Measurements from ENCODE around the gene SLX4IP. TPM values are rescaled to one million over a fixed set of nuclear protein-coding genes. Genes with fewer than 3 reads are reported as not detected.

The SLX4IP gene
- total and polyA plus RNA-seq, 4 donors: 1.2 to 9.5 (median 4.3) TPM

GRCh38 chr20:10672624-10673127 is 237.6 kb downstream of the SLX4IP start:
- Histone ChIP-seq H3K9ac (ENCODE audit: insufficient read depth in 1 of 2, low read length in 2 of 2) (peak overlapping the region; percentile 12 to 70), H3K27me3 (ENCODE audit: control insufficient read depth in 3 of 3, insufficient read depth in 3 of 3, low read length in 2 of 3) (no peaks in the 10 kb centered on the region), H3K4me1 (ENCODE audit: control insufficient read depth in 5 of 5, insufficient read depth in 5 of 5, low read length in 5 of 5) (peaks cover 0 to 35% (median 6%) of the 10 kb centered on the region in 5 donors), H3K9me3 (ENCODE audit: control insufficient read depth in 4 of 4, insufficient read depth in 3 of 4, low read length in 3 of 4) (no peaks in the 10 kb centered on the region), H3K36me3 (ENCODE audit: control insufficient read depth in 4 of 4, insufficient read depth in 4 of 4, low read length in 4 of 4) (peaks cover 0 to 13% (median 4%) of the 10 kb centered on the region in 4 donors), H3K4me3 (peak overlapping the region; percentile 94), H3K27ac (ENCODE audit: low read depth in 1 of 2, low read length in 1 of 2) (peak overlapping the region; percentile 74 to 97)
- peak; percentile 5 for ATAC-seq (ENCODE audit: insufficient read depth, low FRiP score)
- peak; percentile 61 to 69 (median 64) for DNase-seq
- 0 to 1% methylated on average over 47 of the region's 47 CpGs for WGBS, 2 donors
- TF ChIP-seq, protein P1, sequence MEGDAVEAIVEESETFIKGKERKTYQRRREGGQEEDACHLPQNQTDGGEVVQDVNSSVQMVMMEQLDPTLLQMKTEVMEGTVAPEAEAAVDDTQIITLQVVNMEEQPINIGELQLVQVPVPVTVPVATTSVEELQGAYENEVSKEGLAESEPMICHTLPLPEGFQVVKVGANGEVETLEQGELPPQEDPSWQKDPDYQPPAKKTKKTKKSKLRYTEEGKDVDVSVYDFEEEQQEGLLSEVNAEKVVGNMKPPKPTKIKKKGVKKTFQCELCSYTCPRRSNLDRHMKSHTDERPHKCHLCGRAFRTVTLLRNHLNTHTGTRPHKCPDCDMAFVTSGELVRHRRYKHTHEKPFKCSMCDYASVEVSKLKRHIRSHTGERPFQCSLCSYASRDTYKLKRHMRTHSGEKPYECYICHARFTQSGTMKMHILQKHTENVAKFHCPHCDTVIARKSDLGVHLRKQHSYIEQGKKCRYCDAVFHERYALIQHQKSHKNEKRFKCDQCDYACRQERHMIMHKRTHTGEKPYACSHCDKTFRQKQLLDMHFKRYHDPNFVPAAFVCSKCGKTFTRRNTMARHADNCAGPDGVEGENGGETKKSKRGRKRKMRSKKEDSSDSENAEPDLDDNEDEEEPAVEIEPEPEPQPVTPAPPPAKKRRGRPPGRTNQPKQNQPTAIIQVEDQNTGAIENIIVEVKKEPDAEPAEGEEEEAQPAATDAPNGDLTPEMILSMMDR (IDR thresholded peaks at IDR 0.05; ENCODE audit: control extremely low read depth, extremely low read depth): no peak

DNA sequence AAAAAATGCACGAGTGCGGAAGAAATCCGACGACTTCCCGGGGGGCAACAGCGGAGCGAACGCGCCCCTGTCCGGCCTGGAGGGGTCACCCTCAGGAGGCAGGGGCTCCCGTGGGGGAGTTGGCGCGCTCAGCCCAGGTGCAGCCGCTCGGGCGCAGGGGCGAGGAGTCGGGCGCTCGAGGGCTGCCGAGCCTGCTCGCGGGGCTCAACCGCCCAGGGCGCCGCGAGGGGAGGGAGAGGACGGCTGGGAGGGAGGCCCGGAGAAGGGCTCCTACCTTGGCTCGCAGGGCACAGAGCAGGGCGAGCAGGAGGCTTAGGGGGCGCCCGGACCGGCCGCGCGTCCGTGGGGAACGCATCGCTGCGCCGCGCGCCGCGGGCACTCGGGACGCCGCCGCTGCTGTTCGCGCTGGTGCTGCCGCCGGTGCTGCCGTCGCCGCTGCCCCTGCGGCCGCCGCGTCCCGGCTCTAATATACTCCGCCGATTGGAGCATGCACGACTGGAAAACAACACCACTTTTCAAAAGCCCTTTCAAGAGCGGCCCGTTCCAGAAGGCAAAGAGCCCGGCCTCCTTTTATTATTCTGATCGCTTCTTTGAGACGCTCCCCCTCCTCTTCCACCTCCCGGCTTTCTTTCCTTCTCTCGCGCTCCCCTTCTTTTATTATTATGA is 238.2 kb downstream of the SLX4IP start:
- Histone ChIP-seq H3K9ac (ENCODE audit: insufficient read depth in 1 of 2, low read length in 2 of 2) (peak overlapping the region; percentile 12 to 70), H3K27me3 (ENCODE audit: control insufficient read depth in 3 of 3, insufficient read depth in 3 of 3, low read length in 2 of 3) (no peaks in the 10 kb centered on the region), H3K36me3 (ENCODE audit: control insufficient read depth in 4 of 4, insufficient read depth in 4 of 4, low read length in 4 of 4) (peaks cover 0 to 10% (median 3%) of the 10 kb centered on the region in 4 donors), H3K9me3 (ENCODE audit: control insufficient read depth in 4 of 4, insufficient read depth in 3 of 4, low read length in 3 of 4) (no peaks in the 10 kb centered on the region), H3K4me3 (peak overlapping the region; percentile 94), H3K27ac (ENCODE audit: low read depth in 1 of 2, low read length in 1 of 2) (peak overlapping the region; percentile 74 to 97), H3K4me1 (ENCODE audit: control insufficient read depth in 5 of 5, insufficient read depth in 5 of 5, low read length in 5 of 5) (peaks cover 0 to 35% (median 6%) of the 10 kb centered on the region in 5 donors)
- 0% methylated on average over 50 to 73 of the region's 73 CpGs for WGBS, 2 donors
- no peak for ATAC-seq (ENCODE audit: insufficient read depth, low FRiP score)
- TF ChIP-seq, protein P1 (IDR thresholded peaks at IDR 0.05; ENCODE audit: control extremely low read depth, extremely low read depth): no peak
- DNase-seq: peak in 2 of 3 donors; percentile 35 to 51

- ATAC-seq (ENCODE audit: insufficient read depth, low FRiP score) (peak; percentile 76), DNase-seq (peak; percentile 97 to 98 (median 98))
- Histone ChIP-seq H3K9me3 (ENCODE audit: control insufficient read depth in 4 of 4, insufficient read depth in 3 of 4, low read length in 3 of 4) (no peaks in the 10 kb centered on the region), H3K9ac (ENCODE audit: insufficient read depth in 1 of 2, low read length in 2 of 2) (peak within 1 kb of the TSS; percentile 69 to 76), H3K4me1 (ENCODE audit: control insufficient read depth in 5 of 5, insufficient read depth in 5 of 5, low read length in 5 of 5) (peaks cover 0 to 35% (median 5%) of the 10 kb centered on the region in 5 donors), H3K4me3 (peak within 1 kb of the TSS; percentile 94), H3K27ac (ENCODE audit: low read depth in 1 of 2, low read length in 1 of 2) (peak within 1 kb of the TSS; percentile 97 to 98), H3K27me3 (ENCODE audit: control insufficient read depth in 3 of 3, insufficient read depth in 3 of 3, low read length in 2 of 3) (no peaks in the 10 kb centered on the region), H3K36me3 (ENCODE audit: control insufficient read depth in 4 of 4, insufficient read depth in 4 of 4, low read length in 4 of 4) (peaks cover 0 to 5% (median 1%) of the 10 kb centered on the region in 4 donors)
- 0% methylated on average over 66 to 84 of the region's 84 CpGs for WGBS, 2 donors
- TF ChIP-seq, protein P1 (IDR thresholded peaks at IDR 0.05; ENCODE audit: control extremely low read depth, extremely low read depth): no peak
Observed at GRCh38 chr20:10673842-10674683, 239.0 kb downstream of the SLX4IP start, which contains the start of gene JAG1. Gene JAG1 (minus strand): TSS chr20:10673999. CDS start chr20:10673530, 469 bp downstream.
